Endothelial cell of umbilical vein (primary cell): ENCODE data around the gene CFD. TPM values are rescaled to one million over a fixed set of nuclear protein-coding genes. Genes with fewer than 3 reads are reported as not detected.

Experiments
- BruUV-seq: library from RNA; stranded (reverse); fragments of 400-500 nt; replicated peaks from 2 replicates; lab custom pipeline; 2021; lab: Mats Ljungman, UMichigan
- CTCF ChIA-PET: fragments of 300-600, 350-600 bp; sonication (Branson Sonifier 250); formaldehyde crosslinking; loops from one replicate; lab custom pipeline; 2021; ENCODE audit warnings: antibody characterized with exemption, inconsistent platforms; lab: Charles Lee
- POLR2A ChIA-PET: fragments of 300-600, 350-600 bp; sonication (Branson Sonifier 250); formaldehyde crosslinking; loops from one replicate; lab custom pipeline; 2021; ENCODE audit warnings: antibody characterized with exemption, inconsistent platforms; lab: Charles Lee
- DNase-seq: peaks from one replicate; pipeline ENCODE4 v3.0.0-alpha.2; 2011; ENCODE audit warnings: low read depth, low spot score
- FAIRE-seq: peaks from 2 replicates; lab custom pipeline; 2011; peaks lifted over from hg19 to GRCh38; lab: Jason Lieb, UNC
- H2AFZ ChIP-seq: 2 replicates; pipeline ENCODE4 v1.6.0; 2012; ENCODE audit warnings: low read depth, low read length, control low read depth, inconsistent platforms
- H3K27ac ChIP-seq: 2 replicates; pipeline ENCODE4 v1.5.1; 2011; ENCODE audit warnings: low read depth, mild to moderate bottlenecking, control low read depth, low read length, moderate library complexity; ENCODE audit not compliant: insufficient read depth
- H3K27me3 ChIP-seq, 2 experiments: 2 replicates each; pipeline versions ENCODE4 v1.6.0 to v1.6.1; 2011; ENCODE audit warnings: low read length in 2 of 2, mixed read lengths in 1 of 2; ENCODE audit not compliant: control insufficient read depth in 2 of 2, insufficient read depth in 2 of 2
- H3K36me3 ChIP-seq, 2 experiments: 2 replicates in 1 of 2; 3 replicates in 1 of 2; pipeline ENCODE4 v1.5.1; 2011; ENCODE audit warnings: low read length in 2 of 2, mild to moderate bottlenecking in 1 of 2, moderate library complexity in 1 of 2; ENCODE audit not compliant: control insufficient read depth in 2 of 2, insufficient read depth in 2 of 2; ENCODE audit errors: extremely low read depth in 1 of 2
- H3K4me1 ChIP-seq: 3 replicates; pipeline ENCODE4 v1.5.1; 2011; ENCODE audit warnings: mild to moderate bottlenecking, low read length; ENCODE audit not compliant: control insufficient read depth, insufficient read depth; ENCODE audit errors: extremely low read depth
- H3K4me2 ChIP-seq: 2 replicates; pipeline ENCODE4 v1.6.1; 2011; ENCODE audit warnings: low read length, control low read depth, mixed read lengths; ENCODE audit not compliant: insufficient read depth
- H3K4me3 ChIP-seq, 3 experiments: fragments of 200-600 bp in 1 of 3; sonication (generic), shearing (Covaris generic) in 1 of 3; replicated peaks in 1 of 3; 2 replicates each; pipeline ENCODE4 v1.5.1; 2011 to 2016; ENCODE audit warnings: control low read depth in 3 of 3, low read length in 3 of 3, mild to moderate bottlenecking in 2 of 3, inconsistent platforms in 1 of 3, low read depth in 1 of 3, moderate library complexity in 1 of 3; ENCODE audit not compliant: insufficient read depth in 1 of 3
- H3K79me2 ChIP-seq: 2 replicates; pipeline ENCODE4 v1.6.0; 2012; ENCODE audit warnings: low read length, inconsistent platforms; ENCODE audit not compliant: control insufficient read depth, insufficient read depth
- H3K9ac ChIP-seq: replicated peaks from 2 replicates; pipeline ENCODE3; 2011; ENCODE audit warnings: low read length, control low read depth; ENCODE audit not compliant: insufficient read depth; ENCODE audit errors: extremely low read depth
- H3K9me1 ChIP-seq: replicated peaks from 3 replicates; pipeline ENCODE4 v1.6.0; 2011; ENCODE audit warnings: mild to moderate bottlenecking, low read length; ENCODE audit not compliant: control insufficient read depth, insufficient read depth; ENCODE audit errors: extremely low read depth
- H3K9me3 ChIP-seq: replicated peaks from 2 replicates; pipeline ENCODE4 v1.5.1; 2012; ENCODE audit warnings: low read length, inconsistent platforms; ENCODE audit not compliant: control insufficient read depth, insufficient read depth
- H4K20me1 ChIP-seq: replicated peaks from 2 replicates; pipeline ENCODE3; 2011; ENCODE audit warnings: mild to moderate bottlenecking, low read length; ENCODE audit not compliant: control insufficient read depth, insufficient read depth; ENCODE audit errors: extremely low read depth
- CTCF ChIP-seq, 2 donors: IDR thresholded peaks; 1 replicate in 1 of 2; 2 replicates in 1 of 2; pipeline ENCODE4 v1.5.1; 2011; ENCODE audit warnings: low read length in 2 of 2, mild to moderate bottlenecking in 2 of 2, moderate library complexity in 2 of 2, control low read depth in 1 of 2, inconsistent platforms in 1 of 2, low read depth in 1 of 2; ENCODE audit not compliant: insufficient read depth in 1 of 2; ENCODE audit errors: extremely low read depth in 1 of 2
- EZH2 ChIP-seq: IDR thresholded peaks from 2 replicates; pipeline ENCODE4 v1.6.1; 2012; ENCODE audit warnings: borderline replicate concordance, low read depth, mild to moderate bottlenecking, moderate library complexity, low read length, inconsistent platforms; ENCODE audit not compliant: severe bottlenecking
- FOS ChIP-seq: IDR thresholded peaks from 2 replicates; pipeline ENCODE4 v1.6.1; 2011; ENCODE audit warnings: mild to moderate bottlenecking, low read length, moderate library complexity, borderline replicate concordance; ENCODE audit not compliant: insufficient read depth
- GATA2 ChIP-seq: IDR thresholded peaks from 2 replicates; pipeline ENCODE4 v1.7.0; 2011; ENCODE audit warnings: low read depth, mild to moderate bottlenecking, moderate library complexity, mixed read lengths, low read length; ENCODE audit not compliant: insufficient read length, insufficient read depth
- JUN ChIP-seq: IDR thresholded peaks from 2 replicates; pipeline ENCODE4 v1.6.1; 2011; ENCODE audit warnings: borderline replicate concordance, low read depth; ENCODE audit not compliant: insufficient read length, insufficient read depth
- MYC ChIP-seq: IDR thresholded peaks from one replicate; pipeline ENCODE4 v1.6.1; 2011; ENCODE audit warnings: mild to moderate bottlenecking, low read depth, low read length
- POLR2A ChIP-seq: IDR thresholded peaks from 2 replicates; pipeline ENCODE4 v1.6.1; 2012; ENCODE audit warnings: low read depth, mild to moderate bottlenecking, control low read depth, low read length
- POLR2AphosphoS5 ChIP-seq: IDR thresholded peaks from 2 replicates; pipeline ENCODE4 v1.6.1; 2012; ENCODE audit warnings: low read depth, mild to moderate bottlenecking, control low read depth, low read length, moderate library complexity; ENCODE audit not compliant: insufficient read depth
- dilution Hi-C: fragments of 300-500 bp; cut with MboI; formaldehyde crosslinking; loops from one replicate; pipeline ENCODE4 v1.15.0; 2019; ENCODE audit warnings: low sequenced_read_pairs; ENCODE audit not compliant: extremely low pct_ligation_motif_present
- intact Hi-C: fragments of 100-400 bp; cut with micrococcal nuclease; formaldehyde crosslinking; loops from one replicate; pipeline ENCODE4 v1.10.0; 2022
- polyA plus RNA-seq, 4 experiments: library from polyadenylated mRNA; depleted of rRNA in 3 of 4; stranded (reverse) in 3 of 4; unstranded in 1 of 4; fragments of >200 nt; gene quantifications; 2 replicates each; pipeline versions ENCODE4 v1.2.1 to v1.2.3, GENCODE V29; 2011 to 2012; ENCODE audit warnings: missing spikeins in 1 of 4
- total RNA-seq: library from RNA; stranded (reverse); gene quantifications from 2 replicates; pipeline ENCODE4 v1.2.3, GENCODE V29; 2021
- TF ChIP-seq, protein P1 (sequence below): IDR thresholded peaks from 2 replicates; pipeline ENCODE4 v1.6.1; 2011; ENCODE audit not compliant: insufficient read depth, insufficient read length

CFD gene
- total and polyA plus RNA-seq, 2 donors (not counting 3 experiments of a cell fraction or from before 2014, with no cell fraction given): 0.25 to 0.40 TPM

- Histone ChIP-seq H3K9ac (no peak overlapping the region), H2AFZ (peak overlapping the region; percentile 55), H3K9me3 (no peaks in the 10 kb centered on the region), H3K4me3 (no peak overlapping the region), H4K20me1 (no peaks in the 10 kb centered on the region), H3K27me3 (no peaks in the 10 kb centered on the region), H3K36me3 (no peaks in the 10 kb centered on the region), H3K79me2 (no peaks in the 10 kb centered on the region), H3K27ac (no peak overlapping the region), H3K4me2 (no peak overlapping the region), H3K9me1 (no peaks in the 10 kb centered on the region), H3K4me1 (no peaks in the 10 kb centered on the region)
- dilution Hi-C loops (no loop called here), intact Hi-C loops (no loop called here)
- DNase-seq (no peak), FAIRE-seq (no peak)
- POLR2A ChIA-PET: no interaction called here
- TF ChIP-seq MYC (no peak), POLR2A (no peak), EZH2 (no peak), FOS (no peak), GATA2 (no peak), CTCF (IDR thresholded peaks at IDR 0.05; ENCODE audit: extremely low read depth in 1 of 2, insufficient read depth in 1 of 2, low read depth in 1 of 2, low read length in 2 of 2) (no peak), JUN (no peak), POLR2AphosphoS5 (no peak)
- TF ChIP-seq, protein P1, sequence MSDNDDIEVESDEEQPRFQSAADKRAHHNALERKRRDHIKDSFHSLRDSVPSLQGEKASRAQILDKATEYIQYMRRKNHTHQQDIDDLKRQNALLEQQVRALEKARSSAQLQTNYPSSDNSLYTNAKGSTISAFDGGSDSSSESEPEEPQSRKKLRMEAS: no peak
- CTCF ChIA-PET: interaction anchor here (1.1 kb wide), 1 partner anchor 81 kb away, joined by 10 read pairs; no protein-coding TSS in a partner anchor
- BruUV-seq: no TSS peak
These were observed 8.5 kb upstream of the CFD start for GRCh38 chr19:850979-851335.
